Mammary microvascular endothelial cell (primary cell): ENCODE measurements around the gene ZNF679. TPM values are rescaled to one million over a fixed set of nuclear protein-coding genes. Genes with fewer than 3 reads are reported as not detected.

ENCODE experiments used
- total RNA-seq: library from RNA; depleted of rRNA; stranded (reverse); fragments of >200 nt; gene quantifications from 2 replicates; pipeline ENCODE4 v1.2.3, GENCODE V29; 2015

Gene ZNF679
- not detected in 2 replicates for total RNA-seq

GRCh38 chr7:64228174-64228573 lies at the start of gene ZNF679:
Gene ZNF679 (plus strand): TSS chr7:64228474. CDS start chr7:64249118, 20,644 bp downstream.

GRCh38 chr7:64206903-64207302 lies 21.4 kb upstream of the ZNF679 start, which contains the start of gene ZNF735:
Gene ZNF735 (plus strand): TSS chr7:64207203. CDS start chr7:64207203, 0 bp downstream.

DNA sequence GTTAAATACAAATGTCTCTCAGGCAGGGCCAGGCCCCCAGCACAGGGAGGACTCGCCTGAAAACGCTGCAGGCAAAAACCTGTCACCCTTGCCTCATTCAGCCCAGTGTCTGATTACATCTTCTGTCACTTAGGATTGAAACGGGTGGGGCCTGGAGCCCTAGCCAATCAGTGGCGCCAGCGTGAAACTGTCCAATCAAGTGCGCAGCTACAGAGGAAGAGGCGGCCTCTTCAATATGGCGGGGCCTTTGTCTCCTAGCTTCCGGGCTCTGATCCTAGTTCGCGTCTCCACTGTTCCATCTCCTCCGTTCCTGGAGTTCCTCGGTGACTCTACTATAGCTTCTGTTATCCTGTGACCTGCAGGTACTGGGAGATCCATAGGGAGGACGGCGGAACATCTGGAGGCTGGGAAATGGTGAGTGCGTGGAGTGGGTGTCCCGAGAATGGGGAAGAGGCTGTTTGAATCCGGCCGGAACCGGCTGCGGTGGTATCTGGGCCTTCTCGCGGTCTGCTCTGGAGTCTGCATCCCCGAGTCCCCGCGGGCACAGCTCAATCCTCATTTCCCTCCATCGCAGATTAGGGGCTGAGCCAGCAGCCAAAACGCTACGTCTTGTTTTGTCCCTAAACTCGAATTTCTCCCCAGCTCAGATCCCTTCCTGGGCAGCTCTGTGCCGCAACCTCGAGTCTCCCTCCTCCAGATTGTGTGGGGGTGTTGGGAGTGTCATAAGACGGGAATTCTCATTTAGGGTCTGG lies 85.6 kb downstream of the ZNF679 start, which contains the start of gene ZNF736:
TSS of gene ZNF736 (plus strand) at position 222 of the 752 bp plus-strand sequence. CDS start at position 412, 190 bp downstream.

Other genes with a start within 250 kb of the ZNF679 start
- gene ZNF722, start 229.6 kb upstream of the ZNF679 start, total RNA-seq, result not detected in 2 replicates
- gene ZNF727, start 183.0 kb upstream of the ZNF679 start, total RNA-seq, result 0.07 TPM in 1 of 2 replicates, not detected in the other
- not detected in 2 replicates for gene ZNF735, start 21.3 kb upstream of the ZNF679 start, total RNA-seq
- gene ZNF736, start 85.5 kb downstream of the ZNF679 start, total RNA-seq, result 2.6 and 2.7 TPM in 2 replicates